Thyroid gland (tissue), 4 donors: Measurements from ENCODE around the gene AMZ2.

Source experiments
- CTCF ChIP-seq, 6 experiments: fragments of 200-600 bp in 3 of 6; fragments of 450-650 bp in 3 of 6; sonication (generic) in 3 of 6; IDR thresholded peaks; one replicate each; pipeline ENCODE4 v1.5.1; 2016 to 2019; ENCODE audit warnings: antibody characterized with exemption in 6 of 6, mild to moderate bottlenecking in 2 of 6, inconsistent platforms in 1 of 6, moderate library complexity in 1 of 6
- POLR2A ChIP-seq, 2 donors: fragments of 450-650 bp; IDR thresholded peaks; one replicate each; pipeline ENCODE4 v1.6.1; 2017; ENCODE audit warnings: antibody characterized with exemption in 2 of 2, mild to moderate bottlenecking in 2 of 2, moderate library complexity in 1 of 2

DNA sequence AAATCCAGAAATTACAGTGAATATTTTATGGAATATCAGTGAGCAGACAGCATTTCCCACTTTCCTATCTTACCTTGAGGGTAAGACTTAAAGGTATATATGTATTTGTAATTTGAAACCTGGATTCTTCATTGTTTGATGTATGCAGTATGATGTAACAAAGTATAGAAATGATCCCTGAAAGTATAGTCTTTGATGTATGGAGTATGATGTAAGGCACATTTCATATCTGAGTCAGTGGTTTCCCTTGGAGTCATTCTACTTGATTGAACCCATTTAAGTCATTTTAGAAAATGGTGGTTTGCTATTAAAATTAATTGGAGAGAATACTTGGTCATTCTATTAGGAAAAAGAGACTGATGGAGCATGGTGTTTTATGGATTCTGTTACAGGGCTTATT is 10.1 kb downstream of the AMZ2 start:
- TF ChIP-seq CTCF (IDR thresholded peaks at IDR 0.05) (no peak), POLR2A (IDR thresholded peaks at IDR 0.05) (no peak)
